ENCODE data around the gene MEX3A.

GRCh38 chr1:156051011-156051725, 31.1 kb downstream of the MEX3A start:
- TF ChIP-seq CTCF (IDR thresholded peaks at IDR 0.05) (no peak), USF2 (IDR thresholded peaks at IDR 0.05) (no peak), RFX5 (IDR thresholded peaks at IDR 0.05) (no peak)

Data from A549 (cell line).